ENCODE data around the gene KRTAP29-1.

GRCh38 chr17:41333836-41334235 lies 31.2 kb upstream of the KRTAP29-1 start:
- TF ChIP-seq POLR2A (IDR thresholded peaks at IDR 0.05; ENCODE audit: low read depth, low read length) (no peak), POLR2AphosphoS5 (IDR thresholded peaks at IDR 0.05; ENCODE audit: low read depth, low read length) (no peak)

Measured in GM12892 (cell line).